Measurements from ENCODE around the gene MMP14.
"Not testable (repeated sequence)": the region's sequence is repeated elsewhere in the genome, so short reads cannot be mapped to it uniquely, and the experiment has no call there.

The MMP14 gene

DNA sequence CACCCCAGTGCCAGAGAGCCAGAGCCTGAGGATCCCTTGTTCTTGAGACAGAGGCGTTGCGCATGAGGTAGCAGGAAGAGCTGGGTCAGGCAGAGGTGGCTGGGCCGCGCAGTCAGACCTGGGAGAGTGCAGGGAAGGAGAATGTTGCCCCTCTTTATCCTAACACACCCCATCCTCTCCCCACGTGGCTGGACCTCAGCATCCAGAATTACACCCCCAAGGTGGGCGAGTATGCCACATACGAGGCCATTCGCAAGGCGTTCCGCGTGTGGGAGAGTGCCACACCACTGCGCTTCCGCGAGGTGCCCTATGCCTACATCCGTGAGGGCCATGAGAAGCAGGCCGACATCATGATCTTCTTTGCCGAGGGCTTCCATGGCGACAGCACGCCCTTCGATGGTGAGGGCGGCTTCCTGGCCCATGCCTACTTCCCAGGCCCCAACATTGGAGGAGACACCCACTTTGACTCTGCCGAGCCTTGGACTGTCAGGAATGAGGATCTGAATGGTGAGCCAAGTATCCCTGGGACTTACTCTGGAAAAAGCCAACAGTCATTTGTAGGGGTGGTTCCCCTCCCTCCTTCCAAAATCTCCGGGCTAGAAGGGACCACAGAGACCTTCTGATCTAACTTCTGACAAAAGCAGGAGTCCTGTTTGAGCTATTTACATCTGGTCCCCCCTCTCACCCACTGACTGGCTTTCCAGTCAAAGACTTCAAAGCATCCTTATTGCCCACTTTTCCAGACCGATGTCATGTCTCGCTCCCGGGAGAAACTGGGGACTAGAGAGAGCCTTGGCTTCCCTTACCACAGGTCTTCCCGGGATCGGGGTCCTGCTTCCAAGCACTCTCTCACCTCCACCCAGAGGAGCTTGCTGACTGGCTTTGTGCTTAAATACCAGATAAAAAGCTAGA is 6.1 kb downstream of the MMP14 start:
- DNase-seq (ENCODE audit: low read depth): no peak

GRCh38 chr14:22843123-22843925 is 6.9 kb downstream of the MMP14 start:
- DNase-seq (ENCODE audit: low read depth): no peak

- DNase-seq (ENCODE audit: low read depth): no peak
Observed at GRCh38 chr14:22844221-22845102, 8.1 kb downstream of the MMP14 start.

DNA sequence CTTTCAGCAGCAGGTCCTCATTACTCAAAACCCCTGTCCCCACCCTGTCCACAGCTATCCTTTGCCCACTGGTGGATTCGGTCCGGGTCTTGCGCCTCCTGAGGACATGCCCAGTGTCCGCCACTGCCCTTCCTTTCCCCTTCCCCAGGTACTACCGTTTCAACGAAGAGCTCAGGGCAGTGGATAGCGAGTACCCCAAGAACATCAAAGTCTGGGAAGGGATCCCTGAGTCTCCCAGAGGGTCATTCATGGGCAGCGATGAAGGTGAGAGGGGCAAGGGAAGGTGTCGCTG is 8.7 kb downstream of the MMP14 start:
- no peak for DNase-seq (ENCODE audit: low read depth)

DNA sequence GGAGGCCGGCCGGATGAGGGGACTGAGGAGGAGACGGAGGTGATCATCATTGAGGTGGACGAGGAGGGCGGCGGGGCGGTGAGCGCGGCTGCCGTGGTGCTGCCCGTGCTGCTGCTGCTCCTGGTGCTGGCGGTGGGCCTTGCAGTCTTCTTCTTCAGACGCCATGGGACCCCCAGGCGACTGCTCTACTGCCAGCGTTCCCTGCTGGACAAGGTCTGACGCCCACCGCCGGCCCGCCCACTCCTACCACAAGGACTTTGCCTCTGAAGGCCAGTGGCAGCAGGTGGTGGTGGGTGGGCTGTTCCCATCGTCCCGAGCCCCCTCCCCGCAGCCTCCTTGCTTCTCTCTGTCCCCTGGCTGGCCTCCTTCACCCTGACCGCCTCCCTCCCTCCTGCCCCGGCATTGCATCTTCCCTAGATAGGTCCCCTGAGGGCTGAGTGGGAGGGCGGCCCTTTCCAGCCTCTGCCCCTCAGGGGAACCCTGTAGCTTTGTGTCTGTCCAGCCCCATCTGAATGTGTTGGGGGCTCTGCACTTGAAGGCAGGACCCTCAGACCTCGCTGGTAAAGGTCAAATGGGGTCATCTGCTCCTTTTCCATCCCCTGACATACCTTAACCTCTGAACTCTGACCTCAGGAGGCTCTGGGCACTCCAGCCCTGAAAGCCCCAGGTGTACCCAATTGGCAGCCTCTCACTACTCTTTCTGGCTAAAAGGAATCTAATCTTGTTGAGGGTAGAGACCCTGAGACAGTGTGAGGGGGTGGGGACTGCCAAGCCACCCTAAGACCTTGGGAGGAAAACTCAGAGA is 9.6 kb downstream of the MMP14 start:
- no peak for DNase-seq (ENCODE audit: low read depth)

DNA sequence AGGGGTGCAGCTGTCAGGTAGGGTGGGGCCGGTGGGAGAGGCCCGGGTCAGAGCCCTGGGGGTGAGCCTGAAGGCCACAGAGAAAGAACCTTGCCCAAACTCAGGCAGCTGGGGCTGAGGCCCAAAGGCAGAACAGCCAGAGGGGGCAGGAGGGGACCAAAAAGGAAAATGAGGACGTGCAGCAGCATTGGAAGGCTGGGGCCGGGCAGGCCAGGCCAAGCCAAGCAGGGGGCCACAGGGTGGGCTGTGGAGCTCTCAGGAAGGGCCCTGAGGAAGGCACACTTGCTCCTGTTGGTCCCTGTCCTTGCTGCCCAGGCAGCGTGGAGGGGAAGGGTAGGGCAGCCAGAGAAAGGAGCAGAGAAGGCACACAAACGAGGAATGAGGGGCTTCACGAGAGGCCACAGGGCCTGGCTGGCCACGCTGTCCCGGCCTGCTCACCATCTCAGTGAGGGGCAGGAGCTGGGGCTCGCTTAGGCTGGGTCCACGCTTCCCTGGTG is 10.5 kb downstream of the MMP14 start:
- DNase-seq (ENCODE audit: low read depth): no peak

DNA sequence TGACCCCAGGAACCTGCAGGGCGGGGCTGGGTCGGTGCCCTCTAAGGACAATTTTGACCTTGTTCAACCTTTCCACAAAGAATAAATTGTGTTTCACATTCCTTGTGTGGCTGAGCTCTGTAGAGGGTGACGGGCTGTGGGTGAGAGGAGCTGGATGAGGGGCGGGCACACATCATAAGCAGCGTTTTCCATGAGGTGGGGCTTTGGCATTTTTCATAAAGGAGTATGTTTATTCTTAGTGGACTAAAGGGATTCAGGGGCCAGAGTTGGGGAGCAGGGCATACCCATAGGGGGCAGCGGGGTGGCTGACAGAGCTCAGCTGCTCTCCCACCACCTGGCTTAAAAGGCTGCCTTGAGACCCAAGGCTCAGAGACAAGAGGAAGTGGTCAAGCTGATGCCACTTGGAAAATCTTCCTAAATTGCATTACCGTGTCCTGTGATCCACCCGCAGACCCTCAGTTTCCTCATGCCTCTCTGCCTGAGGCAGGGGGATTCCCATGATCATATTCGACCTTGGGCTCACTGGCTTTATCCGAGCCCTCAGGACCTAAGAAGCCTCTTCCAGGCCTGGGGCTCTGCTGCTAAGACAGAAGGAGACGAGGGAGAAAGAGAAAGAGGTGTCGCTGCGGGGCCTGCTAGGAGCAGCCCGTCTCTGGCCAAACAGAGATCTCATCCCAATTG is 11.4 kb downstream of the MMP14 start:
- DNase-seq (ENCODE audit: low read depth): no peak

GRCh38 chr14:22848351-22849164 is 12.2 kb downstream of the MMP14 start:
- no peak for DNase-seq (ENCODE audit: low read depth)

GRCh38 chr14:22849212-22849819 is 12.9 kb downstream of the MMP14 start:
- no peak for DNase-seq (ENCODE audit: low read depth)

DNA sequence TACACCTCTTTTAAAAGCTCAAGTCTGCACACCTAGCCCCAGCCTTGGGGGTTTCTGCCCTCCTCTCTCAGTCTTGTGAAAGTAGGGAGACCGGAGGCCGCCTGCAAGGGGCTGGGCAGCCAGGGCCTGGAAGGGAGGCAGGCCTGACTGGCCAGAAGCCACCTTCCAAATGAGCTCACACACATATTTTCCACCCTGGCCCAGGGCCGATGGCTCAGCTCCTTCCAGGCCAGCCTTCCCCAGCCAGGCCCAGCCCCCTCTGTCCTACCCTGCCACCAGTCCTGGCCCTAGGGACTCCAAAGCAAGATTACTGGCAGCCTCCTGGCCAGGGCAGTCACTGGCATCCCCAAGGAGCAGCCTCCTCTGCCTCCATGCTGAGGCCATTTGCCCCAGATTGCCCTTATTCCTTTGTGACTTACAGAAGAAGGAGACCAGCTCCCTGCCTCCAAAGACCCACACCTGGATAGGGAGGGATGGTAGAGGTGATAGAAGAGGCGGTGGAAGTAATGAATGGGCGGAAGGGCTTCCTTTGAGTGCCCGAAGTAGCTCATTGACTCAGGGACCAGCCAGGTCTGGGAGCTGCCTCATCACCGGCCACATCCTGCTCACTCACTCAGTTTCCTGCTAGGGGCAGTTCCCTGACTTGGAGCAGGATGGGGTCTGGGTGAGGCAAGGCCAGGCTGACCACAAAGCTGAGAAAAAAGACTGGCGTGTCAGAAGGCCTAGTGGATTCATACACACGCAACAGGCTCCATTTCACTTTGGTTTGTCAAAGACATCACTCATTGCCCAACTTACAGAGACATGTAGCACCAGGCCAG is 14.8 kb downstream of the MMP14 start:
- no peak for DNase-seq (ENCODE audit: low read depth)

DNA sequence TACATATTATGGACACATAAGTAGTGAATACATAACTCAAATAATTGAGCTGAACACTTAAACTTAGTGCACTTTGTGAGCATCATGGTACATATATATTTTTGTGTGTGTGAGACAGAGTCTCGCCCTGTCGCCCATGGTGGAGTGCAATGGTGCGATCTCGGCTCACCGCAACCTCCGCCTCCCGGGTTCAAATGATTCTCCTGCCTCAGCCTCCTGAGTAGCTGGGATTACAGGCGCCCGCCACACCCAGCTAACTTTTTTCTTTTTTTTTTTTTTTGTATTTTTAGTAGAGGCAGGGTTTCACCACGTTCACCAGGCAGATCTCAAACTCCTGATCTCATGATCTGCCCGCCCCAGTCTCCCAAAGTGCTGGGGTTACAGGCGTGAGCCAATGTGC is 15.8 kb downstream of the MMP14 start:
- not testable (repeated sequence) for DNase-seq (ENCODE audit: low read depth)

GRCh38 chr14:22852599-22852939 is 16.2 kb downstream of the MMP14 start:
- DNase-seq (ENCODE audit: low read depth): no peak

DNA sequence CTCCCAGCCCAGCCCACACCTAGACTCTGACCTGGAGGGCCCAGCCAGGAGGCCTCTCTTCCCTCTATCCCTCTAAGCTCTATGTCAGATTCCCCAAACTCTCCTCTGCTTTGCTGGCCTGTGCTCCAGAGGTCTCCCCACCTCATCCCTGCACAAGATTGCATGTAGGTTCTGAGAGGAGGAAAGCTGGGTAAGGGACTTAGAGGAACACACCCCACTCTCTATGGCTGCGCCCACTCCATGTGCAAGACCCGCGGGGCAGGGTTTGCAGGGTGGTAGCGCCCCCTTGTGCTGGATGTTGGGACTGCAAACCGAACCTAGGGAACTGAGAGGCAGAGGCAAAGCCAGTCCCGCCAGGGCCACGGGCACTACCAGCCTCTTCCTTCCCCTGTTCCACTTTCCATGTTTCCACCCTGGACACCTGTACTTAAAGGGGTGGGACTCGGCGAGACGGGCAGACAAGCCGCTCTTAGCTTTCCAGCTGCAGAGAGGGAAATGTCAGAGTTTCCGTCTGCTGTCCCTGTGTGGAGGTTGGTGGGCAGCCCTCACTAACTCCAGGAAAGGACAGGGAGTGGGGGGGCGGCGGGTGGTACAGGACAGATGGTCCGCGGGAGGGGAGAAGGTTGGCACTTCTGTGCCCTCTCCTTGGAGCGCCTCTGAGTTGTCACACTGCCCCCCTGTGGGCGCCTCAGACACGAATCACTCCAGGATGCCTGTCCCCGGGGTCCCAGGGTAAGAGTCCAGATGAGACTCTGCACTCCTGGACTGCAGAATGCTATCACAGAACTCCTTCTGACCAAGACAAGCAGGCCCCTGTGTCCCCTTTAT is 16.8 kb downstream of the MMP14 start:
- DNase-seq (ENCODE audit: low read depth): peak; percentile 97

DNA sequence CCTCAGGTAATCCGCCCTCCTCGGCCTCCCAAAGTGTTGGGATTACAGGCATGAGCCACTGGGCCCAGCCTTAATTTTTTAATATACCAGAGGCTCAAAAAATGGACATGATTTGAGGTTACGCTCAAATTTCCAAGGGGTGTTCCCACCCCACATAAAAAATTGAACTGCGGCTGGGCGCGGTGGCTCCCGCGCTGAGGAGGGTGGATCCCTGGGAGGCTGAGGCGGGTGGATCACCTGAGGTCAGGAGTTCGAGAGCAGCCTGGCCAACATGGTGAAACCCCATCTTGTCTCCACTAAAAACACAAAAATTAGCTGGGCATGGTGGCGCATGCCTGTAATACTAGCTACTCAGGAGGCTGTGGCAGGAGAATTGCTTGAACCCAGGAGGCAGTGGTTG is 17.9 kb downstream of the MMP14 start:
- DNase-seq (ENCODE audit: low read depth): not testable (repeated sequence)

DNA sequence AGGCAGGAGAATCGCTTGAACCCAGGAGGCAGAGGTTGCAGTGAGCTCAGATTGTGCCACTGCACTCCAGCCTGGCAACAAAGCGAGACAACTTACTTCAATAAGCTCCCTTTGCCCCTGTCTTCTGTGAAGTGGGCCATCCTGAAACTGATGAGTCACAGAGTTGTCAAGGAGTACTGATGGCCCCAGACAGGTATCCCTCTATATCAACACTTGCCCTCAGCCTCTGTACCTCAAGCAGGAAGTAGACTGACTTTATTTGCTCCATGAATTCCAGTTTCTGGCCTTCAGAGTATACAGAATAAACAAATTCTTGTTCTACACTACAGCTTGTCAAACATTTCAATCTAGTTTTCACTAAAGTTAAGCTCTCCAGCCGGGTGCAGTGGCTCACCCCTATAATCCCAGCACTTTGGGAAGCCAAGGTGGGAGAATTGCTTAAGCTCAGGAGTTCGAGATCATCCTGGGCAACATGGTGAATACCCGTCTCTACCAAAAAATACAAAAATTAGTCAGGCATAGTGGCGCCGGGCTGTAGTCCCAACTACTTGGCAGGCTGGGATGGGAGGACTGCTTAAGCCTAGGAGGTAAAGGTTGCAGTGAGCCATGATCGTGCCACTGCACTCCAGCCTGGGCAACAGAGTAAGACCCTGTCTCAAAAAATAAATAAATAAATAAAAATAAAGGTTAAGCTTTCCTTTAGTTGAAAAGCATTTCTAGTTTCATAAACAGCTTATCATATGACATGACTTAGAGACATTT is 18.8 kb downstream of the MMP14 start:
- no peak for DNase-seq (ENCODE audit: low read depth)

DNA sequence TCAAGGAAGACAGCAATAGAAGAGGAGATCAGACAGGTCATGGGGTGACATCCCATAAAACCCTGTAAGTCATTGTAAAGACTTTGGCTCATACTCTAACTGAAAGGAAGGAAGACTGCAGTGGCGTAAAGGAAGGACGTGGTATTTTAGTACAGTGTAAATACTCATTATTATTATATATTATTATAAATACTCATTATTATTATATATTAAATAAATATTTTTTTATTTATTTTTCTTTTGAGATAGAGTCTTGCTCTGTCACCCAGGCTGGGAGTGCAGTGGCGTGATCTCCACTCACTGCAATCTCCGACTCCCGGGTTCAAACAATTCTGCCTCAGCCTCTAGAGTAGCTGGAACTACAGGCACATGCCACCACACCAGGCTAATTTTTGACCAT is 20.0 kb downstream of the MMP14 start:
- DNase-seq (ENCODE audit: low read depth): no peak

DNA sequence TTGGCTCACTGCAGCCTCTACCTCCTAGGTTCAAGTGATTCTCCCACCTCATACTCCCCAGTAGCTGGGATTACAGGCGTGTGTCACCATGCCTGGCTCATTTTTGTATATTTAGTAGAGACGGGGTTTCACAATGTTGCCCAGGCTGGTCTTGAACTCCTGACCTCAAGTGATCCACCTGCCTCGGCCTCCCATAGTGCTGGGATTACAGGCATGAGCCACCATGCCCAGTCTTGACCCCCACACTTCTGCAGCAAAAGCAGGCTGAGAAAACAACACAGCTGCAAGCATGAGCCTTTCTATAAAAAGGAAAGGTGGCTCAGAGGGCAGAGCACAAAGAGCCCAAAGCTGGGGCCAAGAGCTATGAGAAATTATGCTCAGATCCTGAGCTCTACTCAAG is 24.0 kb downstream of the MMP14 start:
- DNase-seq (ENCODE audit: low read depth): not testable (repeated sequence)

Data from stimulated activated CD8-positive, alpha-beta memory T cell treated with anti-CD3 and anti-CD28 coated beads, Interleukin-7, amount 100 ng/mL, for 24 hours (primary cell).